Inflammatory macrophage (primary cell): ENCODE measurements around the gene MYL6B.

ENCODE experiments used
- DNase-seq, 2 donors: peaks; one replicate each; pipeline ENCODE4 v3.0.0-alpha.2; 2020 to 2022

The MYL6B gene

GRCh38 chr12:56124133-56124532, 28.3 kb upstream of the MYL6B start:
- DNase-seq = no peak

- DNase-seq = peak; percentile 47 to 63
Measured at GRCh38 chr12:56126732-56127239, 25.6 kb upstream of the MYL6B start.

GRCh38 chr12:56127485-56127887, 24.9 kb upstream of the MYL6B start:
- no peak for DNase-seq

GRCh38 chr12:56127888-56128669, 24.3 kb upstream of the MYL6B start, which contains the start of gene ESYT1:
Gene ESYT1, plus strand, starts transcription at chr12:56128267. Its CDS starts 53 bp downstream, at chr12:56128320.
- peak; percentile 99 to 100 for DNase-seq

GRCh38 chr12:56128670-56129205, 23.6 kb upstream of the MYL6B start:
- peak in 1 of 2 donors; percentile 20 for DNase-seq

- DNase-seq = peak; percentile 66 to 72
Measured at GRCh38 chr12:56129206-56129941, 23.0 kb upstream of the MYL6B start.

- no peak for DNase-seq
Measured at GRCh38 chr12:56129942-56130495, 22.4 kb upstream of the MYL6B start.

GRCh38 chr12:56130876-56131275, 21.5 kb upstream of the MYL6B start:
- DNase-seq = no peak

GRCh38 chr12:56134897-56135296, 17.5 kb upstream of the MYL6B start:
- DNase-seq = no peak

GRCh38 chr12:56137853-56138571, 14.4 kb upstream of the MYL6B start:
- DNase-seq = no peak

GRCh38 chr12:56141946-56142784, 10.2 kb upstream of the MYL6B start:
- peak; percentile 24 to 46 for DNase-seq

GRCh38 chr12:56143217-56143616, 9.2 kb upstream of the MYL6B start:
- no peak for DNase-seq

GRCh38 chr12:56143870-56144269, 8.5 kb upstream of the MYL6B start:
- DNase-seq = no peak

GRCh38 chr12:56145217-56145616, 7.2 kb upstream of the MYL6B start:
- DNase-seq = no peak

- no peak for DNase-seq
Measured at GRCh38 chr12:56146492-56147460, 5.6 kb upstream of the MYL6B start.

- peak; percentile 33 to 77 for DNase-seq
Measured at GRCh38 chr12:56150563-56150962, 1.8 kb upstream of the MYL6B start.

- peak; percentile 25 to 37 for DNase-seq
Measured at GRCh38 chr12:56151672-56152131, 685 bp upstream of the MYL6B start.

- no peak for DNase-seq
Measured at GRCh38 chr12:56152756-56153677, 630 bp downstream of the MYL6B start.

GRCh38 chr12:56153678-56154065, 1.3 kb downstream of the MYL6B start:
- no peak for DNase-seq
